DOHH2 (cell line): ENCODE data around the gene STXBP2.

ENCODE experiments used
- H3F3A ChIP-seq: fragments of 200-600 bp; sonication (generic), shearing (Covaris generic); 2 replicates; pipeline ENCODE4 v1.6.0; 2016; ENCODE audit warnings: antibody characterized with exemption, mild to moderate bottlenecking; ENCODE audit not compliant: control insufficient read depth, insufficient read depth
- H3K27ac ChIP-seq: fragments of 200-600 bp; sonication (generic); 2 replicates; pipeline ENCODE4 v1.5.1; 2014; ENCODE audit warnings: low read depth, mild to moderate bottlenecking, low read length, moderate library complexity
- H3K27me3 ChIP-seq: fragments of 200-600 bp; sonication (generic); 2 replicates; pipeline ENCODE4 v1.6.1; 2014; ENCODE audit warnings: mild to moderate bottlenecking, low read length, mixed read lengths; ENCODE audit not compliant: control insufficient read depth
- H3K36me3 ChIP-seq: fragments of 200-600 bp; sonication (generic); 2 replicates; pipeline ENCODE4 v1.6.1; 2014; ENCODE audit warnings: mild to moderate bottlenecking, low read length, moderate library complexity, mixed read lengths; ENCODE audit not compliant: control insufficient read depth
- H3K4me1 ChIP-seq: fragments of 200-600 bp; sonication (generic); 2 replicates; pipeline ENCODE4 v1.6.1; 2014; ENCODE audit warnings: mild to moderate bottlenecking, low read length, mixed read lengths; ENCODE audit not compliant: control insufficient read depth
- H3K4me2 ChIP-seq: fragments of 200-600 bp; sonication (generic); 2 replicates; pipeline ENCODE4 v1.6.0; 2014; ENCODE audit warnings: mild to moderate bottlenecking, low read length, moderate library complexity
- H3K4me3 ChIP-seq: fragments of 200-600 bp; sonication (generic); 2 replicates; pipeline ENCODE4 v1.5.1; 2014; ENCODE audit warnings: mild to moderate bottlenecking, low read length, mixed read lengths
- H3K79me2 ChIP-seq: fragments of 200-600 bp; sonication (generic); 2 replicates; pipeline ENCODE4 v1.6.1; 2014; ENCODE audit warnings: mild to moderate bottlenecking, low read length, mixed read lengths; ENCODE audit not compliant: control insufficient read depth
- H3K9me2 ChIP-seq: fragments of 200-600 bp; sonication (generic); replicated peaks from 2 replicates; pipeline ENCODE4 v1.6.1; 2014; ENCODE audit warnings: mild to moderate bottlenecking, low read length, mixed read lengths; ENCODE audit not compliant: control insufficient read depth
- H3K9me3 ChIP-seq: fragments of 200-600 bp; sonication (generic); 2 replicates; pipeline ENCODE4 v1.6.1; 2014; ENCODE audit warnings: antibody characterized with exemption, low read length, mixed read lengths; ENCODE audit not compliant: control insufficient read depth, insufficient read depth
- H4K20me1 ChIP-seq: fragments of 200-600 bp; sonication (generic); 2 replicates; pipeline ENCODE4 v1.6.0; 2014; ENCODE audit warnings: low read depth, mild to moderate bottlenecking, antibody characterized with exemption, low read length, moderate library complexity; ENCODE audit not compliant: control insufficient read depth, insufficient read depth
- CTCF ChIP-seq: fragments of 200-600 bp; sonication (generic); IDR thresholded peaks from one replicate; pipeline ENCODE4 v1.5.1; 2014; ENCODE audit warnings: antibody characterized with exemption, mild to moderate bottlenecking, low read depth, low read length; ENCODE audit not compliant: poor library complexity, severe bottlenecking
- EZH2phosphoT487 ChIP-seq: fragments of 200-600 bp; sonication (generic); IDR thresholded peaks from 2 replicates; pipeline ENCODE4 v1.6.1; 2017; ENCODE audit warnings: borderline replicate concordance, mild to moderate bottlenecking, antibody characterized with exemption, low read length, moderate library complexity, mixed read lengths

Gene STXBP2

DNA sequence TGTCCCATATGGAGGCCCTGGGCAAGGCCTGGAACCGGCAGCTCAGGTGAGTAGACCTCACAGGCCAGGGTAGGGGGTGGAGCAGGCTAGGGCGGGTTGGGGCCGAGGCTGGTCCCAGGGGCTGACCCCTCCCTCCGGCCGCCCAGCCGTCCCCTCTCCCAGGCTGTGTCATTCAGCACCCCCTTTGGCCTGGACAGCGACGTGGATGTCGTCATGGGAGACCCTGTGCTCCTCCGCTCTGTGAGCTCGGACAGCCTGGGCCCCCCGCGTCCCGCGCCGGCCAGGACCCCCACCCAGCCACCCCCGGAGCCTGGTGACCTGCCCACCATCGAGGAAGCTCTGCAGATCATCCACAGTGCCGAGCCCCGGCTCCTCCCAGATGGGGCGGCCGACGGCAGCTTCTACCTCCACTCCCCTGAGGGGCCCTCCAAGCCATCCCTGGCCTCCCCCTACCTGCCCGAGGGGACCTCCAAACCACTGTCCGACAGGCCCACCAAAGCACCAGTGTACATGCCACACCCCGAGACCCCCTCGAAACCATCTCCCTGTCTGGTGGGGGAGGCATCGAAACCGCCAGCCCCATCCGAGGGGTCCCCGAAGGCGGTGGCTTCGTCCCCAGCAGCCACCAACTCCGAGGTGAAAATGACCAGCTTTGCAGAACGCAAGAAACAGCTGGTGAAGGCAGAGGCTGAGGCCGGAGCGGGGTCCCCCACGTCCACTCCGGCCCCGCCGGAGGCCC, 25.2 kb upstream of the STXBP2 start:
- no peaks in the 10 kb centered on the region for H3K4me1 ChIP-seq
- no peaks in the 10 kb centered on the region for H3K9me2 ChIP-seq
- H3K4me3 ChIP-seq: no peak overlapping the region
- TF ChIP-seq CTCF (no peak), EZH2phosphoT487 (no peak)
- H4K20me1 ChIP-seq: no peaks in the 10 kb centered on the region
- H3K27ac ChIP-seq: no peak overlapping the region
- no peaks in the 10 kb centered on the region for H3K9me3 ChIP-seq
- no peaks in the 10 kb centered on the region for H3K27me3 ChIP-seq
- no peaks in the 10 kb centered on the region for H3F3A ChIP-seq
- no peaks in the 10 kb centered on the region for H3K36me3 ChIP-seq
- no peaks in the 10 kb centered on the region for H3K79me2 ChIP-seq
- no peak overlapping the region for H3K4me2 ChIP-seq

- Histone ChIP-seq H4K20me1 (no peaks in the 10 kb centered on the region), H3F3A (no peaks in the 10 kb centered on the region), H3K9me2 (no peaks in the 10 kb centered on the region), H3K79me2 (no peaks in the 10 kb centered on the region), H3K4me3 (no peak overlapping the region), H3K4me2 (no peak overlapping the region), H3K27me3 (no peaks in the 10 kb centered on the region), H3K4me1 (no peaks in the 10 kb centered on the region), H3K36me3 (no peaks in the 10 kb centered on the region), H3K27ac (no peak overlapping the region), H3K9me3 (no peaks in the 10 kb centered on the region)
- TF ChIP-seq EZH2phosphoT487 (no peak), CTCF (no peak)
These were observed 24.3 kb upstream of the STXBP2 start for GRCh38 chr19:7612282-7613274.

DNA sequence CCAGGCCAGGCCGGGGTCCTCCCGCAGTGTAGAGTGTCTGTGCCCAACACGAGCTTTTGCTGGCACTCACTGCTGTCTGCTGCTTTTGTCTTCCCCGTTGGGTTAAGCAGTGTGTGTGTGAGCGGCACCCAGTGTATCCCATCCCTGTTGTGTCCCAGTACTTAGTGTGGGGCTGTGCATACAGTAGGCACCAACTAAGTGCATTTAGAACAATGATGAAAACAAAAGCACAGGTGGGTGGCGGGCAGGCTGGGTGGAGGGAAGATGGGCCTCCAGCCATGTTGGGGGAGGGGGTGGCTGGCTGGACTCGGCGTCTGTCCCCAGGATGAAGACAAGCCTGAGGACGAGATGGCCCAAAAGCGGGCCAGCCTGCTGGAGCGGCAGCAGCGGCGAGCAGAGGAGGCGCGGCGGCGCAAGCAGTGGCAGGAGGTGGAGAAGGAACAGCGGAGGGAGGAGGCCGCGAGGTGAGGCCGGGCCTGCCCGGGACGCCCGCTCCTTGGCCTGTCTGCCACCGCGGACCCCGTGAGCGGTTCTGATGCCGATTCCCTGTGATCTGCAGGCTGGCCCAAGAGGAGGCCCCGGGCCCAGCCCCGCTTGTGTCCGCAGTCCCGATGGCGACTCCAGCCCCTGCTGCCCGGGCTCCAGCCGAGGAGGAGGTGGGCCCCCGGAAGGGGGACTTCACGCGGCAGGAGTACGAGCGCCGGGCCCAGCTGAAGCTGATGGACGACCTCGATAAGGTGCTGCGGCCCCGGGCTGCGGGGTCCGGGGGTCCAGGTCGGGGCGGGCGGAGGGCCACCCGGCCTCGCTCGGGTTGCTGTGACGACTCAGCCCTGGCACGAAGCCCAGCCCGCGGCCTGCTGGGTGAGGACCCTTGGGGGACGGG, 21.8 kb upstream of the STXBP2 start:
- no peaks in the 10 kb centered on the region for H4K20me1 ChIP-seq
- no peaks in the 10 kb centered on the region for H3K9me2 ChIP-seq
- no peak overlapping the region for H3K4me3 ChIP-seq
- TF ChIP-seq CTCF (no peak), EZH2phosphoT487 (no peak)
- H3K79me2 ChIP-seq: no peaks in the 10 kb centered on the region
- H3K27me3 ChIP-seq: no peaks in the 10 kb centered on the region
- no peaks in the 10 kb centered on the region for H3K9me3 ChIP-seq
- no peaks in the 10 kb centered on the region for H3K4me1 ChIP-seq
- H3K36me3 ChIP-seq: peaks cover 6% of the 10 kb centered on the region
- H3K4me2 ChIP-seq: no peak overlapping the region
- H3F3A ChIP-seq: no peaks in the 10 kb centered on the region
- no peak overlapping the region for H3K27ac ChIP-seq
